ENCODE data around the gene TDRD7.

GRCh38 chr9:97373331-97373730, 38.6 kb upstream of the TDRD7 start:
- TF ChIP-seq CTCF (IDR thresholded peaks at IDR 0.05; ENCODE audit: poor library complexity, severe bottlenecking) (no peak), POLR2AphosphoS5 (IDR thresholded peaks at IDR 0.05) (no peak), MXI1 (conservative IDR thresholded peaks at IDR 0.05; ENCODE audit: poor library complexity, severe bottlenecking) (no peak)
